ENCODE results near the gene SELE.

GRCh38 chr1:169725930-169726329, 7.9 kb downstream of the SELE start:
- TF ChIP-seq CTCF (IDR thresholded peaks at IDR 0.05) (no peak), POLR2A (IDR thresholded peaks at IDR 0.05) (no peak)
